Superior temporal gyrus (tissue), 1 donor: ENCODE data around the gene CPTP.

Experiments used
- DNase-seq: peaks from one replicate; pipeline ENCODE4 v3.0.0-alpha.2; 2016; ENCODE audit errors: extremely low spot score

CPTP gene

DNA sequence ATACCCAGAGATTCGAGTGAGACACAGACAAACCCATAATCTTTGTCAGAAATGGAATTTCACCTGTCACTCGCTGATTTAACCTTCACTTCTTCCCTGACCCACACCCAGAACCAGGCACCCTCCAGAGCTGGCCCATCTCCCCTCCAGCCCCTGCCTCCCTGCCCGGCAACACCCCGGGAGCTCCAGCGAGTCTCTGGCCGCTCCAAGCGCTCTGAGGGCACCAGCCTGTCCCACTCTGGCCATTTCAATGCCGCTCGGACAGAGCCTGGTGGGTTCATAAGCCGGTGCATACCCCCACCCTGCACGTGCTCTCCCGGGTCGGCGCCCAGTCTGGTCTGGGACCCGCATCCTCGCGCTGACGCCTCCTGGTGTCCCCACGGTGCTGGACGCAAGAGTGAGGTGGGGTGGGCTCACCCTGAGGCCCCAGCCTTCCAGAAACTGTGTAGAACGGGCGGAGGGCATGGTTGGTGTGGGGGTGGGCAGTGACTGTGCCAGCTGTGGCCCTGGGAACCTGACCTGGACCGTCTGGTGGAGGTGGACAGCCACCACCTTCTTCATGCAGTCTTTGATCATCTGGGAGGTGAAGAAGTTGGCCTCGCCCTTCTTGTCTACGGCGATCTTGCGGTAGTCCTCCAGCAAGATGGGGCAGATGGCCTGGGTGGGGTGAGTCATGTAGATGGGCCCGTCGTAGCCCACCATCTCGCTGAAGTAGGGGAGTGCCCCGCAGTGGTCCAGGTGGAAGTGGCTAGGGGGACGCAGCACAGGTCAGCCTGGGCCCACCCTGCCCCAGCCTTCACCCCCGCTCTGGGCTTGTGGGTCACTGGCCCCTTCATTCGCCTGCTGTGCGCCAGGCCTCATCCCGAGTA lies 5.6 kb upstream of the CPTP start:
- no peak for DNase-seq

- no peak for DNase-seq
Observed at GRCh38 chr1:1319646-1319941, 5.0 kb upstream of the CPTP start.

GRCh38 chr1:1320666-1321448 lies 3.7 kb upstream of the CPTP start:
- DNase-seq = no peak

GRCh38 chr1:1321477-1321876 lies 3.1 kb upstream of the CPTP start:
- no peak for DNase-seq

DNA sequence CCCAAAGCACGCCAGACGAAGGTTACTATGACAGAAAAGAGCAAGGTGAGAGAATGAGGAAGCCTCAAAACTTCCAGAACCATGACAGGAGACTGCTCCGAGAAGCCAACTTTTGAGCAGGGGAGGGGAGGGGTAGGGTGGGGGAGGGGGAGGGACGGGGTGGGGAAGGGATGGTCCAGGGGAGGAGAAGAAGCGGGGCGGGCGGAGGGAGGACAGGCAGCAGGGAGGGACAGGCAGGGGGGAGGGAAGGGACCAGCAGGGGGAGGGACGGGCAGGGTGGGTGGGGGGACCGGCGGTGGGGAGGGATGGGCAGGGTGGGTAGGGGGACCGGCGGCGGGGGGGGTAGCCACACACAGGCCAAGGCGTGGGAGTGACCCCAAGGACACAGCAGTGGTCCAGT lies 2.2 kb upstream of the CPTP start:
- no peak for DNase-seq

DNA sequence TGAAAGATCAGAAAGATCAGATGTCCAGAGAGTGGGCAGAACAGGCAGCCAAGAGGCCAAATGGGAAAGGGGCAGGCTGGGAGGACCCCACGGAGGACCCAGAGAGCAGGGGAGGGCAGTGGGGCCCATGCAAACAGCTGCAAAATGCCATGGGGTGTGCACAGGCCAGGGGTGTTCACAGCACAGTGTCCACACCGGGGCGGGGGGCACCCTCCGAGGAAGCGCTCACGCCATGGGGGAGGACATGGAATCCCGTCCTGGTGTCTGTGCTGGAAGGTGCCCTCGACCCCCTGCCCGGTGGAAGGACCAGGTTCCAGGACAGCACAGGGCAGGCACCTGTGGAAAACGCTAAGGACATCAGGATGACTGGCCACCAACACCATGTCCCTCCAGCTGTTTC lies 1.6 kb upstream of the CPTP start:
- no peak for DNase-seq

- DNase-seq = no peak
Observed at GRCh38 chr1:1324084-1324523, 498 bp upstream of the CPTP start.

DNA sequence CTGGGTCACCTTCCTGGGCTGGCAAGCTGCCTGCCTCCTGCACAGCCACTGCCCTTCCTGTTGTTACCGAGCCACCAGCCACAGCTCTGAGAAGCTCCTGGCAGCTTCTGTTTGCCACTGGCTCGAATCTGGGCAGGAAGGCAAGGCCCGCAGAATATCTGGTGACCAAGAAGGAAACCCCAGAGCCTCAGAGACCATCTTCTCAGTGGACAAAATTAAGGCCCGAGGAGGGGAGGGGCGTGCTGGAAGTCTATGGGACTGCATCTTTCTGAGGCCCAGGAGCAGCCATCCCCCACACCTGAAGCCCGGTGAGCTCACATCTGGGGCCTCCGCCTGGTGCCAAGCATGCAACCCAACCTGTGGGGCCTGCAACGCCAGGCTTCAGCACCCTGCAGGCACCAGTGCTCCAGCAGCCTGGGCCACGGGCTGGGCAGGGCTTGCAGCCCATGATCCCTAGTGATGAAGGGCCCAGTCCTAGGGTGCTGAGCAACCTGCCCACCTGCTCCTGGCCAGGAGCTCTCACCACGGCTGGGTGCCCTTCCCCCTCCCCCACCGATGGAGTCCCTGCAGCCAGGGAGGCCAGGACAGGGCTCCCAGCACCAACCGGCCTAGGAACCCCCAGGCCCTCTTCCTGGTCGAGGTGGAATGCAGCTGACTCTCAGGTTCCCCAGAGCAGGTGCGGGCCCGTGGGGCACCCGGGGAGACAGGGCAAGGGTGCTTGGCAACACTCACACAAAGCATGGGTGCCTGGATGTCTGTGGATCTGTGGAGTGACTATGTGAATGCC lies 879 bp downstream of the CPTP start:
- DNase-seq = no peak

- no peak for DNase-seq
Observed at GRCh38 chr1:1326075-1326605, 1.5 kb downstream of the CPTP start.

GRCh38 chr1:1327291-1327690 lies 2.7 kb downstream of the CPTP start:
- no peak for DNase-seq

GRCh38 chr1:1328254-1328653 lies 3.7 kb downstream of the CPTP start:
- no peak for DNase-seq

DNA sequence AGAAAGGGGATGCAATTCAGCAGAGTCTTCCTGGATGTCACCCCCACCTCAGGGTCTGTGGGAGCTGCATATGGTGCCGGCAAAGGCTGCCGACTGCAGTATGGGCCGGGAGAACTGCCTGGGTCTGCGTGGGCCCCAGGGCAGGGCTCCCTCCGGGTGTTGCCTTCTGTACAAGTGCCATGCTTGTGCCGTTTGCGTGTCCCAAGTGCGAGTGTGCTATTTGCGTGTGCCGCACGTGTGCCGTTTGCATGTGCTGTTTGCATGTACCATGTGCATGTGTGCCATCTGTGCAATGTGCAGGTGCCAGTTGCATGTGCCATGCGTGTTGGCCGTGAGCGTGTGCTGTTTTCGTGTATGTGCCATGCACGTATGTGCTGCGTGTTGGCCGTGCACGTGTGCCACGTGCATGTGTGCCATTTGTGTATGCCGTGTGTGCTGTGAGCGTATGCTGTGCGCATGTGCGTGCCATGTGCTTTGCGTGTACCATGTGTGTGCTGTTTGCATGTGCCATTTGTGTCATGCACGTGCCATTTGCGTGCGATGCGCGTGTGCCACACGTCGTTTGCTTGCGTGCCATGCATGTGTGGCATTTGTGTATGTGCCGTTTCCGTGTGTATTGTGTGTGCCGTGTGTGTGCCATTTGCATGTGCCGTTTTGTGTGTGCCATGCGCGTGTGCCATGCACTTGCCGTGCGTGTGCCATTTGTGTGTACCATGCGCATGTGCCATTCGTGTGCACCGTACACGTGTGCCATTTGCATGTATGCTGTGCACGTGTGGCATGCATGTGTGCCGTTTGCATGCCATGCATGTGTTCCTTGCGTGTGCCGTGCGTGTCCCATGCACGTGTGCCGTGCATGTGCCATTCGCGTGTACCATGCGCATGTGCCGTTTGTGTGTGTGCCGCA lies 5.0 kb downstream of the CPTP start:
- DNase-seq = no peak

DNA sequence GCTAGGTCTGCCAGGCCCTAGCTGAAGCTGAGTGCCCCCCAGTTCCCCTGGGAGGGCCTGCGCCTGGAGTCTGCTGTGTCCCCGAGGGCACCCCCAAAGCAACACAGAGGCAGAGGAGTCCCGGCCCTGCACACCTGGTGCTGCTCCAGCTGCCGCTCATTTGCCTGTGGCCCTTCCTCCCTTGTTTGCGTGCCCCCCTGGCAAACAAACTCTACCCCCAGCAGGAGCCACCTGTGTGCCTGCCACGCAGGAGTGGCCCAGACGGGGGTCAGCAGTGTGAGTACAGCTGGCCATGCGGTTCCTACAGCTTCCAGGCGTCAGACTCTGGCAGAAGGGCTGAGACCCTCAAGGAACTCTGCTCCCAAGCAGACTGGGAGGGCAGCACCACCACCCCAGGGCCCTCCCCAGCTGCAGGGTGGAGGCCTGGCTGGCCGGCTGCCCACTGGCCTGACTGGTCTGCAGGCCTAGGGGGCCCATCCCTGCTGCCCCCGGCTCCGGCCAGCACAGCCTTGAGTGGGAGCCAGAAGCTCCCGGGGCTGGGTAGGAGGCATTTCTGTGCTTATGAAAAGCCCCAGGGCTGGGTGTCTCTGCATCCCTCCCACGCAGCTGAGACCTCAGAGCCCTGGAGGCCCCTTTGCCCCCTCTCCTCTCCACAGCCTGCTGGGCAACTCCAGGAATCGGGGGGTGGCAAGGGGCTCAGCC lies 5.9 kb downstream of the CPTP start:
- no peak for DNase-seq

- DNase-seq = no peak
Observed at GRCh38 chr1:1331068-1331965, 6.7 kb downstream of the CPTP start, which contains the start of gene TAS1R3. Gene TAS1R3 (plus strand): TSS chr1:1331280. CDS start chr1:1331346, 66 bp downstream.

GRCh38 chr1:1332031-1332755 lies 7.6 kb downstream of the CPTP start:
- no peak for DNase-seq

DNA sequence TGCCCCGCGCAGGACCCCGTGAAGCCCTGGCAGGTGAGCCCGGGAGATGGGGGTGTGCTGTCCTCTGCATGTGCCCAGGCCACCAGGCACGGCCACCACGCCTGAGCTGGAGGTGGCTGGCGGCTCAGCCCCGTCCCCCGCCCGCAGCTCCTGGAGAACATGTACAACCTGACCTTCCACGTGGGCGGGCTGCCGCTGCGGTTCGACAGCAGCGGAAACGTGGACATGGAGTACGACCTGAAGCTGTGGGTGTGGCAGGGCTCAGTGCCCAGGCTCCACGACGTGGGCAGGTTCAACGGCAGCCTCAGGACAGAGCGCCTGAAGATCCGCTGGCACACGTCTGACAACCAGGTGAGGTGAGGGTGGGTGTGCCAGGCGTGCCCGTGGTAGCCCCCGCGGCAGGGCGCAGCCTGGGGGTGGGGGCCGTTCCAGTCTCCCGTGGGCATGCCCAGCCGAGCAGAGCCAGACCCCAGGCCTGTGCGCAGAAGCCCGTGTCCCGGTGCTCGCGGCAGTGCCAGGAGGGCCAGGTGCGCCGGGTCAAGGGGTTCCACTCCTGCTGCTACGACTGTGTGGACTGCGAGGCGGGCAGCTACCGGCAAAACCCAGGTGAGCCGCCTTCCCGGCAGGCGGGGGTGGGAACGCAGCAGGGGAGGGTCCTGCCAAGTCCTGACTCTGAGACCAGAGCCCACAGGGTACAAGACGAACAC lies 8.3 kb downstream of the CPTP start:
- no peak for DNase-seq

- no peak for DNase-seq
Observed at GRCh38 chr1:1333551-1334241, 9.1 kb downstream of the CPTP start.
